HepG2 (cell line): ENCODE data around the gene GHRL. TPM values are rescaled to one million over a fixed set of nuclear protein-coding genes. Genes with fewer than 3 reads are reported as not detected.

Source experiments
- ATF4 ChIP-seq, 2 experiments: fragments of 450-650 bp in 1 of 2; sonication (generic) in 1 of 2; formaldehyde crosslinking; IDR thresholded peaks; 2 replicates each; pipeline versions ENCODE4 v1.5.0 to v1.8.0; 2020 to 2022; ENCODE audit warnings: mild to moderate bottlenecking in 1 of 2, missing genetic modification reagents in 1 of 2
- GZF1 ChIP-seq: sonication (generic); formaldehyde crosslinking; IDR thresholded peaks from 2 replicates; pipeline ENCODE4 v1.5.1; 2020; ENCODE audit warnings: mild to moderate bottlenecking, missing genetic modification reagents
- IKZF4 ChIP-seq: sonication (generic); formaldehyde crosslinking; IDR thresholded peaks from 2 replicates; pipeline ENCODE4 v1.5.1; 2020; ENCODE audit warnings: borderline replicate concordance, mild to moderate bottlenecking, low read depth, missing genetic modification reagents; ENCODE audit errors: not compliant biosample characterization
- MAZ ChIP-seq, 2 experiments: sonication (generic) in 1 of 2; formaldehyde crosslinking in 1 of 2; IDR thresholded peaks; 2 replicates each; pipeline versions ENCODE4 v1.5.0 to v1.6.1; 2012 to 2020; ENCODE audit warnings: low read depth in 2 of 2, mild to moderate bottlenecking in 2 of 2, borderline replicate concordance in 1 of 2, improper control_type of control experiment in 1 of 2, low read length in 1 of 2, missing genetic modification reagents in 1 of 2, moderate library complexity in 1 of 2
- NCOA2 ChIP-seq: sonication (generic); formaldehyde crosslinking; IDR thresholded peaks from 2 replicates; pipeline ENCODE4 v1.8.0; 2022; ENCODE audit warnings: inconsistent platforms
- RAD21 ChIP-seq: fragments of 450-650 bp; formaldehyde crosslinking; IDR thresholded peaks from 2 replicates; pipeline ENCODE4 v1.5.0; 2020; ENCODE audit warnings: mild to moderate bottlenecking
- REST ChIP-seq, 2 experiments: IDR thresholded peaks; 2 replicates each; pipeline ENCODE4 v1.6.1; 2011 to 2012; ENCODE audit warnings: low read length in 2 of 2, borderline replicate concordance in 1 of 2, low read depth in 1 of 2, mild to moderate bottlenecking in 1 of 2, moderate library complexity in 1 of 2
- ZBTB34 ChIP-seq: sonication (generic); formaldehyde crosslinking; IDR thresholded peaks from 2 replicates; pipeline ENCODE4 v1.8.0; 2022; ENCODE audit warnings: mild to moderate bottlenecking, missing genetic modification reagents
- ZFP36L1 ChIP-seq: sonication (generic); formaldehyde crosslinking; IDR thresholded peaks from 2 replicates; pipeline ENCODE4 v1.8.0; 2022; ENCODE audit warnings: mild to moderate bottlenecking, missing genetic modification reagents, moderate library complexity
- ZHX2 ChIP-seq, 2 experiments: sonication (generic) in 1 of 2; formaldehyde crosslinking in 1 of 2; IDR thresholded peaks; 2 replicates each; pipeline versions ENCODE4 v1.6.1 to v1.9.0; 2014 to 2022; ENCODE audit warnings: antibody characterized with exemption in 1 of 2, borderline replicate concordance in 1 of 2, inconsistent platforms in 1 of 2, low read depth in 1 of 2, missing genetic modification reagents in 1 of 2
- ZNF17 ChIP-seq: sonication (generic); formaldehyde crosslinking; IDR thresholded peaks from 2 replicates; pipeline ENCODE4 v1.5.0; 2020; ENCODE audit warnings: mild to moderate bottlenecking, missing genetic modification reagents
- ZNF225 ChIP-seq: sonication (generic); formaldehyde crosslinking; IDR thresholded peaks from 2 replicates; pipeline ENCODE4 v1.4.0; 2020; ENCODE audit warnings: mild to moderate bottlenecking, missing genetic modification reagents
- ZNF337 ChIP-seq: sonication (generic); formaldehyde crosslinking; IDR thresholded peaks from 2 replicates; pipeline ENCODE4 v1.5.1; 2020; ENCODE audit warnings: missing genetic modification reagents, low read depth, mild to moderate bottlenecking, borderline replicate concordance
- ZSCAN29 ChIP-seq: sonication (generic); formaldehyde crosslinking; conservative IDR thresholded peaks from 2 replicates; pipeline ENCODE4 v1.4.0; 2020; ENCODE audit warnings: mild to moderate bottlenecking, missing genetic modification reagents
- polyA plus RNA-seq, 8 experiments: library from polyadenylated mRNA; depleted of rRNA in 3 of 8; stranded (reverse) in 7 of 8; unstranded in 1 of 8; fragments of >200 nt; fragmentation: Illumina TruSeq in 4 of 8; extraction: Trizol in 4 of 8; gene quantifications; 2 replicates each; pipeline versions ENCODE4 v1.2.1 to v1.2.3, GENCODE V29; 2011 to 2016; ENCODE audit warnings: low read depth in 4 of 8, missing spikeins in 1 of 8, mixed read lengths in 1 of 8; ENCODE audit not compliant: insufficient read depth in 1 of 8
- total RNA-seq, 5 experiments: library from RNA; depleted of rRNA; stranded (reverse); fragments of >200 nt; fragmentation: Illumina TruSeq; extraction: Trizol; gene quantifications; 2 replicates each; pipeline ENCODE4 v1.2.3, GENCODE V29; 2016; ENCODE audit warnings: low read depth in 1 of 5

GHRL gene
- total and polyA plus RNA-seq, 2 of the 13 experiments (the other 11 are each of a cell fraction or from before 2014, with no cell fraction given), result 0.09 TPM; not detected in 1

GRCh38 chr3:10292505-10293419, at the start of gene GHRL (continued):
- no peak for TF ChIP-seq RAD21 (CRISPR knock-in tag)
- TF ChIP-seq ZFP36L1, result no peak
- TF ChIP-seq IKZF4, result no peak
- no peak for TF ChIP-seq ZHX2 (IDR thresholded peaks at IDR 0.05; ENCODE audit: low read depth)
- TF ChIP-seq ZHX2 (CRISPR knock-in tag; IDR thresholded peaks at IDR 0.05; ENCODE audit: borderline replicate concordance), result no peak
- peak; percentile 67 for TF ChIP-seq NCOA2 (CRISPR knock-in tag)
- TF ChIP-seq ZNF225 (CRISPR knock-in tag), result no peak
- TF ChIP-seq REST (IDR thresholded peaks at IDR 0.05; ENCODE audit: borderline replicate concordance in 1 of 2, low read depth in 1 of 2, low read length in 2 of 2), result no peak
- TF ChIP-seq ATF4 (CRISPR knock-in tag; IDR thresholded peaks at IDR 0.05), result no peak
- TF ChIP-seq ZNF17 (CRISPR knock-in tag), result no peak
- no peak for TF ChIP-seq GZF1 (CRISPR knock-in tag)
- TF ChIP-seq ZNF337, result no peak
- no peak for TF ChIP-seq ZSCAN29 (CRISPR knock-in tag)
- no peak for TF ChIP-seq ZBTB34 (CRISPR knock-in tag)
- TF ChIP-seq MAZ (IDR thresholded peaks at IDR 0.05; ENCODE audit: borderline replicate concordance, low read depth, low read length), result no peak
- TF ChIP-seq MAZ (CRISPR knock-in tag; IDR thresholded peaks at IDR 0.05; ENCODE audit: low read depth), result no peak
